Stimulated activated CD8-positive, alpha-beta memory T cell treated with anti-CD3 and anti-CD28 coated beads, Interleukin-15, amount 100 ng/mL, for 48 hours (primary cell): Measurements from ENCODE around the gene RC3H1.
"Not testable (repeated sequence)": the region's sequence is repeated elsewhere in the genome, so short reads cannot be mapped to it uniquely, and the experiment has no call there.

Experiments
- DNase-seq, 2 donors: peaks; one replicate each; pipeline ENCODE4 v3.0.0-alpha.2; 2020; ENCODE audit warnings: low read depth in 2 of 2

The RC3H1 gene, protein sequence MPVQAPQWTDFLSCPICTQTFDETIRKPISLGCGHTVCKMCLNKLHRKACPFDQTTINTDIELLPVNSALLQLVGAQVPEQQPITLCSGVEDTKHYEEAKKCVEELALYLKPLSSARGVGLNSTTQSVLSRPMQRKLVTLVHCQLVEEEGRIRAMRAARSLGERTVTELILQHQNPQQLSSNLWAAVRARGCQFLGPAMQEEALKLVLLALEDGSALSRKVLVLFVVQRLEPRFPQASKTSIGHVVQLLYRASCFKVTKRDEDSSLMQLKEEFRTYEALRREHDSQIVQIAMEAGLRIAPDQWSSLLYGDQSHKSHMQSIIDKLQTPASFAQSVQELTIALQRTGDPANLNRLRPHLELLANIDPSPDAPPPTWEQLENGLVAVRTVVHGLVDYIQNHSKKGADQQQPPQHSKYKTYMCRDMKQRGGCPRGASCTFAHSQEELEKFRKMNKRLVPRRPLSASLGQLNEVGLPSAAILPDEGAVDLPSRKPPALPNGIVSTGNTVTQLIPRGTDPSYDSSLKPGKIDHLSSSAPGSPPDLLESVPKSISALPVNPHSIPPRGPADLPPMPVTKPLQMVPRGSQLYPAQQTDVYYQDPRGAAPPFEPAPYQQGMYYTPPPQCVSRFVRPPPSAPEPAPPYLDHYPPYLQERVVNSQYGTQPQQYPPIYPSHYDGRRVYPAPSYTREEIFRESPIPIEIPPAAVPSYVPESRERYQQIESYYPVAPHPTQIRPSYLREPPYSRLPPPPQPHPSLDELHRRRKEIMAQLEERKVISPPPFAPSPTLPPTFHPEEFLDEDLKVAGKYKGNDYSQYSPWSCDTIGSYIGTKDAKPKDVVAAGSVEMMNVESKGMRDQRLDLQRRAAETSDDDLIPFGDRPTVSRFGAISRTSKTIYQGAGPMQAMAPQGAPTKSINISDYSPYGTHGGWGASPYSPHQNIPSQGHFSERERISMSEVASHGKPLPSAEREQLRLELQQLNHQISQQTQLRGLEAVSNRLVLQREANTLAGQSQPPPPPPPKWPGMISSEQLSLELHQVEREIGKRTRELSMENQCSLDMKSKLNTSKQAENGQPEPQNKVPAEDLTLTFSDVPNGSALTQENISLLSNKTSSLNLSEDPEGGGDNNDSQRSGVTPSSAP

DNA sequence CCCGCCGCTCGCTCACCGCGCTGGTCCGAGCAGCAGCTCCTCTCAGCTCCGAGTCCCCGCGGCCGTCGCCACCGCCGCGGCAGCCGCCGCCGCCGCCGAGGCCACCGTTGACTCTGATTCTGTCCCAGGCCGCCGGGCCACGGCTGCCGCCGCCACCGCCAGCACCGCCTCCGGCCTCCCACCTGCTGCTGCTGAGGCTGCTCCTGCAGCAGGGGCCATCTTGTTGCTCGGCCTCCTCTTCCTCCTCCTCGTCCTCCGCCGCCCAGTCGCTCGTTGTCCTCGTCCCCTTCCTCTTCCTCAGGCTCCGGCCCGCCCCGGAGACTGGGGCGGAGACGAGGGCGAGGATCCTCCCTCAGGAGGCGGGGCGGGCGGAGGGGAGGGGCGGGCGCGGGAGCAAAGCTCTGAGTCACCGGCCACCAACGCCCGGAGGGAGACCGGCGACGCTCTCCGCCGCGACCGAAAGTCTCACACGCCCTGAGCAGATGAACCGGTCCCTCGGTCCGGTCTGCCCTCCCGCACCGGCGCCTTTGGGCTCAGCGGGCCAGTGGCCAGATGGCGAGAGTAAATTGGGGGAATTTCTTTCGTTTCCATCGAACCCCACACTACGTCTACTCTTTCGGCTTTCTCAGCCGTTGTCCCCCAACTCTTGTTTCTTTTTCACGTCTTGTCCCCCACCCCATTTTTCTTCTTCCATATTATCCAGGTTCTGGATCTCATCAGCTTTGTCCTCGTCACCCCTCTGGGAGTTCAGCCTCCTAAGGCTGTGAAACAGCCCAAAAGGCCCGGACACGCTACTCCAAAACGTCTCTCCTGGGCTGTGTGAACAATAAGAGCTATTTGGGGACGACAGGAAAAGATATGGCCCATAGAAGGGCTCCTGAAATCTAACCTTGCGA is at the start of gene RC3H1:
TSS of gene RC3H1 (minus strand) at position 278 of the 896 bp plus-strand sequence. CDS start 29,372 bp downstream, outside the sequence.
- peak; percentile 75 to 84 for DNase-seq

DNA sequence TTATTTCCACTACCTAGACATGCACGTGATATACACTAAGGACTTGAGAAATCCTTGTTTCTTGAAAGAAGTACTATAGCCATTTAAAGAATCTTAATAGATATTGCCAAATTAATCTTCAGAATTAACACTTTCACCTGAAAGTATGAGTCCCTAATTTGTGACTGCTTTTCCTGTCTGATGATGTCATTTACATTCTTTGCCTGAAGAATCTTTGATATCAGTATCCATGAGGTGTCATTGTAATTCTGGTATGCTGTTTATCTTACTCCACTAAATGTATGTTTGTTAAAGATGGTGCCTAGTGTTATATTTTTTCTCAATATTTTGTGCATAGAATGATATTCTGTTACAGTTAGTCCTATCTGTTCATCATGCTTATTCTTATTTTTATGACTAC is 48.5 kb upstream of the RC3H1 start:
- no peak for DNase-seq

DNA sequence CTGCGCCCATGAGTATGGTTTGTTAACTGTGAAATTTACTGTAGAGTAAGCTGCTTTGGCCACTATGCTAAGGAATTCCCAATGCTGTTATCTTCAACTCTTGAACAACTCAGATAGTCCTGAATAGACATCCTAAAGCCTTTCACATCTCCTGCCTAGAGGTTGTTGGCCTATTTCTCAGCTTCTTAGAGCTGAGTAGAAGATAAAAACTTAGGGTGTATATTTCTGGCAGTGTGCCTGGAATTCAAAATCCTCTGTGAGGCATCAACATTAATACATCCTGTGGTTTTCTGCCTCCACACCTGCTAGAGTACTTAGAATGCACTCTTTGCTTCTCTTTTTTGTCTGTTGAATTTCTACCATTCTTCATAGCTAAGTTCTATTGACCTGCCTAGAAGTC is 45.8 kb upstream of the RC3H1 start:
- DNase-seq = no peak

DNA sequence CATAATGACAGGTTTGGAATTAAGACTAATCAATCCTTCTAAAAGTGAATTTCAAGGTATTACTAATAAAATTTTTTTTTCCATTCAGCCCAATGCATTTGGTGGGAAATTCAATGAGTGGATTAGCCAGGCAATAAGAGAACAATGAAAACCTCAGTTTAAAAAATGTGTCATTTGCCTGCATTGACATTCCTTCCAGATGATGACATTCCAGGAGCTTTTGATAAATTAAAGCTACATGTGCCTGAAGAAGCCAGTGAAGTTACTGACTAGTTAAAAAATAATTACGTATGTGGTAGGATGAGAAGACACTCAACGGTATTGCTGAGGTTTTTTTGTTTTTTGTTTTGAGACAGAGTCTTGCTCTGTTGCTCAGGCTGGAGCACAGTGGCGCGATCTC is 37.9 kb upstream of the RC3H1 start:
- DNase-seq = no peak

DNA sequence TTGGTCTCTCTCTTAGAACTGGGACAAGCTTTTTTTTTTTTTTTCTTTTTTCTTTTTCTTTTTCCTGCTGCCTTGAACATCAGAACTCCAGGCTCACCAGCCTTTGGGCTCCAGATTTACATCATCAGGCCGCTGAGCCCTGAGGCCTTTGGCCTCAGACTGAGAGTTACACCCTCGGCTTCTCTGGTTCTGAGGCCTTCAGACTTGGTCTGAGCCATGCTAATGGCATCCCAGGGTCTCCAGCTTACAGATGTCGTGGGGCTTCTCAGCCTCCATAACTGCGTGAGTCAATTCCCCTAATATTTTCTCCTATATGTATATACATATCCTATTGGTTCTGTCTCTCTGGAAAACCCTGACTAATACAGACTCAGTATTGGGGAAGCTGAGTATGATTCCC is 36.5 kb upstream of the RC3H1 start:
- DNase-seq = no peak

DNA sequence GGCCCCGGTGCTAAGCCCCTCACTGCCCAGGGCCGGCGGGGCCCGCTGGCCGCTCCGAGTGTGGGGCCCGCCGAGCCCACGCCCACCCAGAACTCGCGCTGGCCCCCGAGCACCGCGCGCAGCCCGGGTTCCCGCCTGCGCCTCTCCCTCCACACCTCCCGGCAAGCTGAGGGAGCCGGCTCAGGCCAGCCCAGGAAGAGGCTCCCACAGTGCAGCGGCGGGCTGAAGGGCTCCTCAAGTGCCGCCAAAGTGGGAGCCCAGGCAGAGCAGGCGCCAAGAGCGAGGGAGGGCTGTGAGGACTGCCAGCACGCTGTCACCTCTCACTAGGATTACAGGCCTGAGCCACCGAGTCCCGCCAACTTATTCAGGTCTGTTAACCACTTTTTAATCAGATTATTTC is 34.5 kb upstream of the RC3H1 start:
- not testable (repeated sequence) for DNase-seq

DNA sequence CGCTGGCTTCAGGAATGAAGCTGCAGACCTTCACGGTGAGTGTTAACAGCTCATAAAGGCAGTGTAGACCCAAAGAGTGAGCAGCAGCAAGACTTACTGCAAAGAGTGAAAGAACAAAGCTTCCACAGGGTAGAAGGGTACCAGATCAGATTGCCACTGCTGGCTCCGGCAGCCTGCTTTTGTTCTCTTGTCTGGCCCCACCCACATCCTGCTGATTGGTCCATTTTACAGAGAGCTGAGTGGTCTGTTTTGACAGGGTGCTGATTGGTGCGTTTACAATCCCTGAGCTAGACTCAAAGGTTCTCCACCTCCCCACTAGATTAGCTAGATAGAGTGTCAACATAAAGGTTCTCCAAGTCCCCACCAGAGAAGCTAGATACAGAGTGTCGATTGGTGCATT is 33.6 kb upstream of the RC3H1 start:
- DNase-seq = not testable (repeated sequence)

DNA sequence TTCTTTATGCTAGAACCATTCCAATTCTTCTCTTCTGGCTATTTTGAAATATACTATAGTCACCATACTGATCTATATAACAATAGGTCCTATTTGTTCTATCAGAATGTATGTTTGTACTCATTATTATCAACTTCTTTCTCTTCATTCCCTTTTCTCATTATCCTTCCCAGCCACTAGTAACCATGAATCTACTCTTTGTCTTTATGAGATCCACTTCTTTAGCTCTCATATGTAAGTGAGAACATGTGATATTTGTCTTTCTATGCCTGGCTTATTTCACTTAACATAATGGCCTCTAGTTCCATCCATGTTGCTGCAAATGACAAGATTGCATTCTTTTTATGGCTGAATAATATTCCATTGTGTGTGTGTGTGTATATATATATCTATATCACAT is 31.7 kb upstream of the RC3H1 start:
- no peak for DNase-seq

DNA sequence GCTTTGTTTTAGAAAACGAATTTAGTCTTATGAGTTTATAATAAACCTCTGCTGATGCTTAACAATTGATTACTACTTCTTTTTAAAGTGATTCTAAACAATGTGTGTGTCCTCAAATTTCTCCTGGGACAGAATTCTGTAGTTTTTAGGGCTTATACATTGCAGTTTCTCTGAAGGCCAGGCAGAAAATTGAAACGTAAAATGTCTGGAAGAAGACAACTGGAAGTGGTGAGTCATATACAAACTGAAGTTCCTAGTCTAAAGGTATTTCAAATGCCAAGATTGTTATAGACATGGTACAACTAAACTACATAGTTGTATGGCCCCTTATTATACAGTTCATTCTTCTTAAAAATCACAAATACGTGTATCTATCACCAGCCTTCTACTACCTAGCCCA is 30.5 kb upstream of the RC3H1 start:
- no peak for DNase-seq

DNA sequence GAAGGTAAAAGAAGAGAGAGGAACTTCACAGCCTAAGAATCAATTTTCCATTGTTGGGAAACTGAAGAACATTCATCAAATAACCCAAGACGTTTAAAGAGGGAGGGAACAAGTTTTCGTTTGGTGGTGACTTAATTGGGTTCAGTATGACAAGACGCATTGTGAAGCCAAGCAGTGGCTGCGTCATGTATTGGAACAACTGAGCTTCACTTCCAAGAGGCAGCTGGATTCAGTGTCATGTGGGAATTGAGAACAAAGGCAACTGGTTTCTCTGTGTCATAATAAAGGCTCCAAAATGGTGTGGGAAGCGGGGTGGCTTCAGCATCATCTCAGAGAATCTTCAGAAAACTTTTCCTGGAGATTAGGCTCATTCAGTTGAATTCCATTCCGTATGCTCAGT is 29.8 kb upstream of the RC3H1 start:
- no peak for DNase-seq

DNA sequence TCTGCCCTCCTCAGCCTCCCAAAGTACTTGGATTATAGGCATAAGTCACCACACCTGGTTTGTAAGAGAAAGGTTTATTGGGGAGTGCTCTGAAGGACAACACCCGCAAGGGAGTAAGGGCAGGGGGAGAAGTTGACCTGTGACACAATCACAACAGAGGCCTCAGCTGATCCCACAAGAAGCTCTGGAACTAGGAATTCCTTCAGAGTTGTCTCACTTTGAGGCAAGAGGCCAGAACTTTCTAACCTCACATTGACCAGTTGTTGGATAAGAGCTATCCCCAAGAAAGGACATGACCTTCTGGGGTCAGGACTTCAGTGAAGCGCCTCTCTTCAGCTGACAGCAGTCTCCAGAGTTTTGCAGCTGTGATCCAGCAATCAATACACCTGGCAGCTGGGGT is 27.4 kb upstream of the RC3H1 start:
- DNase-seq = no peak

DNA sequence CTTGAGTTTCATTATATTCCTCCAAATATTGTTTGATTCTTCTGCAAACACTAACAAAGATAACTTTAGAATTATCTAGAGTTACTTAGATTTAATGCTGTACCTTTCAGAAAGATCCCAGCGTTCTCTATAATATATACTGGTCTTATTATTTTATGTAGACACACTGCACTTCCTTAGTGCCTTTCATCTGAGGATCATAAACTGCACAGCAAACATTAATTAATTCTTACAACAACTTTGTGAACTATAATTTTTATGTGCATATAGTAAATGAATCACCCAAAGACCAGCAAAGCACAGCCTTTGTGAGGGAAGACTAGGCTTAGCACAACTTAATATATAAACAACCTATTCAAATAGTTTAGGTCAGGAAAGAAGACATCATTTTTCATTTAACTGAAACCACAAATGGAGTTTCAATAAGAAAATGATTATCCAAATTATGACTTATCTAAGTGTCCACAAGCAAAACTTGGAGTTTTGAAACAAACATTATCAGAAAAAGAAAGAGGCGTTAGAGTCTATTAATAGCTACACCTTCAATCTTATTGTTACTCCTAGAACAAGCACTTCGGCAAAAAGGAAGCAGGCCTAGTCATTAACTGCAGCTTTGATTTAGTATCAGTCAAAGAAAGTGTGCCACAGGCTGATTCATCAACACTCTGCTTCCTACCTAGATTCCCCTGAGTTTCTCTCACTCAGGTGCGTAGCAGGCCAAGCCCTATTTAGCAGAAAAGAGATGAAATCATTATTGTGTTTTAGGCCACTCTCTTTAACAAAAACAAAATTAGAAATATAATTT is 22.5 kb upstream of the RC3H1 start:
- DNase-seq = no peak

DNA sequence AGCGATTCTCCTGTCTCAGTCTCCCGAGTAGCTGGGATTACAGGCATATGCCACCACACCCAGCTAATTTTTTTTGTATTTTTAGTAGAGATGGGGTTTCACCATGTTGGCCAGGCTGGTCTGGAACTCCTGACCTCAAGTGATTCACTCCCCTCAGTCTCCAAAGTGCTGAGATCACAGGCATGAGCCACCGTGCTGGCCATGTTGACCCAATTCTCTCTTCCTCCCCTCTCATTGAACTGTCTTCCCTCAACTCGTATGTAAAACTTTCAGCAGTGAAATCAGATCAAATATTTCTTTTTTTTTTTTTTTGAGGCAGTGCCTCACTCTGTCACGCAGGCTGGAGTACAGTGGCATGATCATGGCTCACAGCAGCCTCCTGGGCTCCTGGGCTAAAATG is 20.4 kb upstream of the RC3H1 start:
- not testable (repeated sequence) for DNase-seq

DNA sequence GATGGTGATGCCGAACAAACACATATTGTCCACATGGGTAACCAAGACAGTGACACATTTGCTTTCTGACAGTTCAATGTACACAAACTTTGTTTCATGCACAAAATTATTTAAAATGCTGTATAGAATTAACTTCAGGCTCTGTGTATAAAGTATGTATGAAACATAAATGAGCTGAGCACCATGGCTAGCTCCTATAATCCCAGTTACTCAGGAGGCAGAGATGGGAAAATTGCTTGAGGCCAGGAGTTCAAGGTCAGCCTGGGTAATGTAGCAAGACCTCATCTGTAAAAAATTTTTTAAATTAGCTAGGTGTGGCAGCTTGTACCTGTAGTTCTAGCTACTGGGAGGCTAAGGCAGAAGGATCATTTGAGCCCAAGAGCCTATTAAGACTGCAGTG is 19.2 kb upstream of the RC3H1 start:
- no peak for DNase-seq

DNA sequence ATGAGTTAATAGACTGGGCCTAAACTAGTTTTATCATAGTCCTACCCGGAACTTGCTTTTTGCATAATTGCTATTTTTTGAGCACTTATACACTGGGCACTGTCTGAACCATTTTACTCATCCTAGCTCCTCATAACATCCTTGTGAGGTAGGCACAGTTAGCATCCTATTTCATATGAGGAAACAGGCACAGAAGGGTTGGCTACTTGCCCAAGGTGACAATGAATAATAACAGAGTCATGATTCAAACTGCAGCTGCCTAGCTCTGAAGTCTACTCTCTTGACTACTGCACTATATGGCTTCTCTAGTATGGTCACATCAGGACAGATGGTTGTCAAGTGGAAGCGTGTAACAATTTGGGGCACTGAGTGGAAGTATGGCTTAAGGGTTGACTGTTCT is 18.2 kb upstream of the RC3H1 start:
- DNase-seq = no peak

DNA sequence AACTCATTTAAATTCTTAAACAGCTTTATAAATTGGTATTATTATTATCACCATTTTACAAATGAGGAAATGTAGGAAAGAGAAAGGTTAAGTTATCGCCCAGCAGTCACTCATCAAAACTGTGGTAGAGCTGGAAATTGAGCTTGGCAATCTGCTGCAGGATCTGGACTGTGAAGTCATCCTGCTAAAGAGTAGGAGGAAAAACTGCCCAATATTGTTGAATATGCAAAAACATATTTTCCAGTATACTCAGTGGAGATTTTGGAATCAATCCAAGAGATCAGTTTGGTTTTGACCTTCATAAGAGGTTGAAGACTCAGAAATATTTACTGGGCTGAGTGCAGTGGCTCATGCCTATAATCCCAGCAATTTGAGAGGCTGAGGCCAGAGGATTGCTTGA is 16.9 kb upstream of the RC3H1 start:
- DNase-seq = no peak

DNA sequence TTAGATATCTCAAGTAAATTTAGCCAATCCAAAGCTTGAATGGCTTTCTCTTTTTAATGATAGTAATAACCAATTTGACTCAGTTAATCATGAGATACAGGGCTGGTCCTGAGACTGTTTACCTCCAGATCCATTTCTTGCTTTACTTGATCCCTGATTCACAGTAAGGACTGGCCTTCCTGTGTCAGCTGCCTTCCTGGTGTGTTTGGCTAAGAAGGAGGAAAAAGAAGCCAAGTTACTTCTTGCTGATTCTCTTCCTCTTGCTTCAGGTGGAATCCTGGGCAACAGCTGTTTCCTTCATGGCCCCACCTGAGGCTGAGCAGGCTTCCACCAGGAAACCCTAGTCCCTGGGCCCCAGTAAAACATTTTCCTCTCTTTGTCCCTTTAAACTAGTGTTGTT is 14.6 kb upstream of the RC3H1 start:
- DNase-seq = no peak

DNA sequence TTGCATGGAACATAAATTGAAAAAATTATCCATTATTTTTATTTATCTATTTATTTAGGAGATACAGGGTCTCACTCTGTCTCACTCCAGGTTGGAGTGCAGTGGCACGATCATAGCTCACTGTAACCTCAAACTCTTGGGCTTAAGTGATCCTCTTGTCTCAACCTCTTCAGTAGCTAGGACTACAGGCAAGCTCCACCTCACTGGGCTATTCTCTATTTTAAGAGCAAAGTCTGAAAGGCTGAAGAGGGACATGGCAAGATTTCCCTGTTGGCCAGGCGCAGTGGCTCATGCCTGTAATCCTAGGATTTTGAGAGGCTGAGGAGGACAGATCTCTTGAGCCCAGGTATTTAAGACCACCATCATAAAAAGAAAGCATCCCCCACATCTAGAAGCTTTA is 14.0 kb upstream of the RC3H1 start:
- DNase-seq = no peak

DNA sequence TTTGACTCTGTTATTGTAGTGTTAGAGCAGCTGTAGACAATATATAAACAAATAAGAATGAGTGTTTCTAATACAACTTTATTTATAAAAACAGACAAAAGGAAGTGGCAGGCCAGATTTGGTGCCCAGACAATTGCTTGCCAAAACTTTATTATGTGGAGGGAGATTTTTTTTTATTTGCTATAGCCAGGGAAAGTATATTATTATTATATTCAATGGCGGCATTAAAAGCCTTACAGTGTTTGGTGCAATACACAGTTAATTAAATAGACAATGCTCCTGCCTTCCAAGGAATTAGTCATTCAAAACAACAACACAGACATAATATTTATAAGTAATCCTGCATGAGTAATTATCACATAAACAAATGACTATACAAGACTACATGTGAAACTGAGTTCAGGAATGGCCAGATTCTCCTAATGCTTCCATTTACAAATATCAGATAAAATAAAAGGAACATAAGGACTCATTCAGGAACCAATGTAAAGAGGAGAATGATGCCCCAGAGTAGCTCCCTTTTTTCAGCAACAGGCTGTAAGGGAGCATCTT is 10.6 kb upstream of the RC3H1 start:
- no peak for DNase-seq

DNA sequence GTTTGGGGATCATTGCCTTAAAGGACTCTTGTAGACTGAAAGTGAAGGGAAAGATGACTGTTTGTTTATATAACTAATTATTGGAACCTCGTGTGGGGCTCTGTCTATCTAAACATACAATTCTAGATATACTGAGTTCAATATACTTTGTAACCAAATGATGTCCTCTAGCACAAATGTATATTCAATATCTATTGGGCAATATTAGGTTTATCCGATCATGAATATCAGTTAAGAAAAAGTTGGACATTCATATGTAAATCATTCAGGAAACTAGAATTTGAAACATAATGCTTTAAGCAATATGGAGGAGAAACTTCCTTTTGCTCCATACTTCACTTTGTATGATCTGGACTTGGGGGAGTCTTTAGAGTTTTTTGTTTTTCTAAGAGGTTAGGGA is 8.9 kb upstream of the RC3H1 start:
- DNase-seq = no peak
